ENCODE results near the gene OGDH.

Gene OGDH

GRCh38 chr7:44666566-44666965, 60.1 kb downstream of the OGDH start:
- no peak for TF ChIP-seq CTCF (IDR thresholded peaks at IDR 0.05; ENCODE audit: control insufficient read depth, insufficient read depth, low read depth, low read length, missing control alignments)
- H3K4me3 ChIP-seq (ENCODE audit: control insufficient read depth, low read depth, low read length): no peak overlapping the region
- DNase-seq (ENCODE audit: low read depth): no peak

- no peak overlapping the region for H3K4me3 ChIP-seq (ENCODE audit: control insufficient read depth, low read depth, low read length)
- DNase-seq (ENCODE audit: low read depth): no peak
- TF ChIP-seq CTCF (IDR thresholded peaks at IDR 0.05; ENCODE audit: control insufficient read depth, insufficient read depth, low read depth, low read length, missing control alignments): no peak
These were observed 60.8 kb downstream of the OGDH start for GRCh38 chr7:44667190-44667589.

- DNase-seq (ENCODE audit: low read depth): no peak
- no peak for TF ChIP-seq CTCF (IDR thresholded peaks at IDR 0.05; ENCODE audit: control insufficient read depth, insufficient read depth, low read depth, low read length, missing control alignments)
- H3K4me3 ChIP-seq (ENCODE audit: control insufficient read depth, low read depth, low read length): no peak overlapping the region
These were observed 64.6 kb downstream of the OGDH start for GRCh38 chr7:44671069-44671468.

- H3K4me3 ChIP-seq (ENCODE audit: control insufficient read depth, low read depth, low read length): no peak overlapping the region
- no peak for TF ChIP-seq CTCF (IDR thresholded peaks at IDR 0.05; ENCODE audit: control insufficient read depth, insufficient read depth, low read depth, low read length, missing control alignments)
- DNase-seq (ENCODE audit: low read depth): no peak
These were observed 66.9 kb downstream of the OGDH start for GRCh38 chr7:44673324-44673723.

- no peak overlapping the region for H3K4me3 ChIP-seq (ENCODE audit: control insufficient read depth, low read depth, low read length)
- TF ChIP-seq CTCF (IDR thresholded peaks at IDR 0.05; ENCODE audit: control insufficient read depth, insufficient read depth, low read depth, low read length, missing control alignments): no peak
- DNase-seq (ENCODE audit: low read depth): no peak
These were observed 67.3 kb downstream of the OGDH start for GRCh38 chr7:44673771-44674170.

- no peak overlapping the region for H3K4me3 ChIP-seq (ENCODE audit: control insufficient read depth, low read depth, low read length)
- no peak for TF ChIP-seq CTCF (IDR thresholded peaks at IDR 0.05; ENCODE audit: control insufficient read depth, insufficient read depth, low read depth, low read length, missing control alignments)
- no peak for DNase-seq (ENCODE audit: low read depth)
These were observed 68.0 kb downstream of the OGDH start for GRCh38 chr7:44674381-44674780.

- no peak overlapping the region for H3K4me3 ChIP-seq (ENCODE audit: control insufficient read depth, low read depth, low read length)
- TF ChIP-seq CTCF (IDR thresholded peaks at IDR 0.05; ENCODE audit: control insufficient read depth, insufficient read depth, low read depth, low read length, missing control alignments): no peak
- DNase-seq (ENCODE audit: low read depth): no peak
These were observed 70.3 kb downstream of the OGDH start for GRCh38 chr7:44676776-44677175.

Data from AG09309 (cell line).